ENCODE measurements around the gene FXYD2. TPM values are rescaled to one million over a fixed set of nuclear protein-coding genes. Genes with fewer than 3 reads are reported as not detected.

Gene FXYD2
- total and polyA plus RNA-seq, 2 of the 13 experiments (the other 11 are each of a cell fraction or from before 2014, with no cell fraction given): 45.9 to 106 TPM

DNA sequence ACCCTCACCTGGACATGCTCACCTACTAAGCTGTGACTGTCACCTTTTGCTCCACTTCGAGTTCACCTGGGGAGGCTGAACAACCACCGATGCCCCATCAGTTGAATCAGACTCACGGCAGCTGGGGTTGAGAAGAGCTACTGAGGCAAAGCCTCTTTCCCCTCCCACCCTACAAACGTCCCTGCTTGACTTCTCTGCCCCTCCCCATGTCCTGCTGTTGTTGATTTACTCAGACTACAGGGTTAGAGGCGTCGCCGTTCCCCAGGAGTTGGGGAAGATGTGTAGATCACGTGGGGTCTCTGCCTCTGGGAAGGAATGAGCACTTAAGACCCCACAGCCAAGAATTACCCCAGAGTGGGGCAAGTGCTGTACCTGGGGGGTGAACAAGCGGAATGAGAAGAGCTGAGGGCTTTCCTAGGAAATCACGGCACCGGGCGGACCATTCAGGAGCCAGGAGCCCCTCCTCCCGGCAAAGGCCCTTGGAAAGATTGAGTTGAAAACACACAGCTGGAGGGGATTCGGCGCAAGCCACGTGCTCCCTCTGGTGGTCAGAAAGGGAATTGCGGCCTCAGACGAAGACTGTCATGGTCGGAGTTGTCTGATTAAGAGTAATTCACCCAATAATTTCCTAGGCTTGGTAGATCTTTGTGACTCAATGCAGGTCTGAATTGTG lies 7.0 kb downstream of the FXYD2 start (continued):
- TF ChIP-seq, protein P1, sequence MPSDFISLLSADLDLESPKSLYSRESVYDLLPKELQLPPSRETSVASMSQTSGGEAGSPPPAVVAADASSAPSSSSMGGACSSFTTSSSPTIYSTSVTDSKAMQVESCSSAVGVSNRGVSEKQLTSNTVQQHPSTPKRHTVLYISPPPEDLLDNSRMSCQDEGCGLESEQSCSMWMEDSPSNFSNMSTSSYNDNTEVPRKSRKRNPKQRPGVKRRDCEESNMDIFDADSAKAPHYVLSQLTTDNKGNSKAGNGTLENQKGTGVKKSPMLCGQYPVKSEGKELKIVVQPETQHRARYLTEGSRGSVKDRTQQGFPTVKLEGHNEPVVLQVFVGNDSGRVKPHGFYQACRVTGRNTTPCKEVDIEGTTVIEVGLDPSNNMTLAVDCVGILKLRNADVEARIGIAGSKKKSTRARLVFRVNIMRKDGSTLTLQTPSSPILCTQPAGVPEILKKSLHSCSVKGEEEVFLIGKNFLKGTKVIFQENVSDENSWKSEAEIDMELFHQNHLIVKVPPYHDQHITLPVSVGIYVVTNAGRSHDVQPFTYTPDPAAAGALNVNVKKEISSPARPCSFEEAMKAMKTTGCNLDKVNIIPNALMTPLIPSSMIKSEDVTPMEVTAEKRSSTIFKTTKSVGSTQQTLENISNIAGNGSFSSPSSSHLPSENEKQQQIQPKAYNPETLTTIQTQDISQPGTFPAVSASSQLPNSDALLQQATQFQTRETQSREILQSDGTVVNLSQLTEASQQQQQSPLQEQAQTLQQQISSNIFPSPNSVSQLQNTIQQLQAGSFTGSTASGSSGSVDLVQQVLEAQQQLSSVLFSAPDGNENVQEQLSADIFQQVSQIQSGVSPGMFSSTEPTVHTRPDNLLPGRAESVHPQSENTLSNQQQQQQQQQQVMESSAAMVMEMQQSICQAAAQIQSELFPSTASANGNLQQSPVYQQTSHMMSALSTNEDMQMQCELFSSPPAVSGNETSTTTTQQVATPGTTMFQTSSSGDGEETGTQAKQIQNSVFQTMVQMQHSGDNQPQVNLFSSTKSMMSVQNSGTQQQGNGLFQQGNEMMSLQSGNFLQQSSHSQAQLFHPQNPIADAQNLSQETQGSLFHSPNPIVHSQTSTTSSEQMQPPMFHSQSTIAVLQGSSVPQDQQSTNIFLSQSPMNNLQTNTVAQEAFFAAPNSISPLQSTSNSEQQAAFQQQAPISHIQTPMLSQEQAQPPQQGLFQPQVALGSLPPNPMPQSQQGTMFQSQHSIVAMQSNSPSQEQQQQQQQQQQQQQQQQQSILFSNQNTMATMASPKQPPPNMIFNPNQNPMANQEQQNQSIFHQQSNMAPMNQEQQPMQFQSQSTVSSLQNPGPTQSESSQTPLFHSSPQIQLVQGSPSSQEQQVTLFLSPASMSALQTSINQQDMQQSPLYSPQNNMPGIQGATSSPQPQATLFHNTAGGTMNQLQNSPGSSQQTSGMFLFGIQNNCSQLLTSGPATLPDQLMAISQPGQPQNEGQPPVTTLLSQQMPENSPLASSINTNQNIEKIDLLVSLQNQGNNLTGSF (CRISPR knock-in tag; IDR thresholded peaks at IDR 0.05): no peak
- TF ChIP-seq POLR2AphosphoS2 (IDR thresholded peaks at IDR 0.05; ENCODE audit: low read depth, low read length): no peak
- TF ChIP-seq ZNF768 (CRISPR knock-in tag; IDR thresholded peaks at IDR 0.05): no peak
- TF ChIP-seq, protein P2, sequence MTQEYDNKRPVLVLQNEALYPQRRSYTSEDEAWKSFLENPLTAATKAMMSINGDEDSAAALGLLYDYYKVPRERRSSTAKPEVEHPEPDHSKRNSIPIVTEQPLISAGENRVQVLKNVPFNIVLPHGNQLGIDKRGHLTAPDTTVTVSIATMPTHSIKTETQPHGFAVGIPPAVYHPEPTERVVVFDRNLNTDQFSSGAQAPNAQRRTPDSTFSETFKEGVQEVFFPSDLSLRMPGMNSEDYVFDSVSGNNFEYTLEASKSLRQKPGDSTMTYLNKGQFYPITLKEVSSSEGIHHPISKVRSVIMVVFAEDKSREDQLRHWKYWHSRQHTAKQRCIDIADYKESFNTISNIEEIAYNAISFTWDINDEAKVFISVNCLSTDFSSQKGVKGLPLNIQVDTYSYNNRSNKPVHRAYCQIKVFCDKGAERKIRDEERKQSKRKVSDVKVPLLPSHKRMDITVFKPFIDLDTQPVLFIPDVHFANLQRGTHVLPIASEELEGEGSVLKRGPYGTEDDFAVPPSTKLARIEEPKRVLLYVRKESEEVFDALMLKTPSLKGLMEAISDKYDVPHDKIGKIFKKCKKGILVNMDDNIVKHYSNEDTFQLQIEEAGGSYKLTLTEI (CRISPR knock-in tag; conservative IDR thresholded peaks at IDR 0.05): no peak
- TF ChIP-seq, protein P3, sequence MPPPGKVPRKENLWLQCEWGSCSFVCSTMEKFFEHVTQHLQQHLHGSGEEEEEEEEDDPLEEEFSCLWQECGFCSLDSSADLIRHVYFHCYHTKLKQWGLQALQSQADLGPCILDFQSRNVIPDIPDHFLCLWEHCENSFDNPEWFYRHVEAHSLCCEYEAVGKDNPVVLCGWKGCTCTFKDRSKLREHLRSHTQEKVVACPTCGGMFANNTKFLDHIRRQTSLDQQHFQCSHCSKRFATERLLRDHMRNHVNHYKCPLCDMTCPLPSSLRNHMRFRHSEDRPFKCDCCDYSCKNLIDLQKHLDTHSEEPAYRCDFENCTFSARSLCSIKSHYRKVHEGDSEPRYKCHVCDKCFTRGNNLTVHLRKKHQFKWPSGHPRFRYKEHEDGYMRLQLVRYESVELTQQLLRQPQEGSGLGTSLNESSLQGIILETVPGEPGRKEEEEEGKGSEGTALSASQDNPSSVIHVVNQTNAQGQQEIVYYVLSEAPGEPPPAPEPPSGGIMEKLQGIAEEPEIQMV (CRISPR knock-in tag; IDR thresholded peaks at IDR 0.05; ENCODE audit: low read depth): no peak
- TF ChIP-seq, protein P4, sequence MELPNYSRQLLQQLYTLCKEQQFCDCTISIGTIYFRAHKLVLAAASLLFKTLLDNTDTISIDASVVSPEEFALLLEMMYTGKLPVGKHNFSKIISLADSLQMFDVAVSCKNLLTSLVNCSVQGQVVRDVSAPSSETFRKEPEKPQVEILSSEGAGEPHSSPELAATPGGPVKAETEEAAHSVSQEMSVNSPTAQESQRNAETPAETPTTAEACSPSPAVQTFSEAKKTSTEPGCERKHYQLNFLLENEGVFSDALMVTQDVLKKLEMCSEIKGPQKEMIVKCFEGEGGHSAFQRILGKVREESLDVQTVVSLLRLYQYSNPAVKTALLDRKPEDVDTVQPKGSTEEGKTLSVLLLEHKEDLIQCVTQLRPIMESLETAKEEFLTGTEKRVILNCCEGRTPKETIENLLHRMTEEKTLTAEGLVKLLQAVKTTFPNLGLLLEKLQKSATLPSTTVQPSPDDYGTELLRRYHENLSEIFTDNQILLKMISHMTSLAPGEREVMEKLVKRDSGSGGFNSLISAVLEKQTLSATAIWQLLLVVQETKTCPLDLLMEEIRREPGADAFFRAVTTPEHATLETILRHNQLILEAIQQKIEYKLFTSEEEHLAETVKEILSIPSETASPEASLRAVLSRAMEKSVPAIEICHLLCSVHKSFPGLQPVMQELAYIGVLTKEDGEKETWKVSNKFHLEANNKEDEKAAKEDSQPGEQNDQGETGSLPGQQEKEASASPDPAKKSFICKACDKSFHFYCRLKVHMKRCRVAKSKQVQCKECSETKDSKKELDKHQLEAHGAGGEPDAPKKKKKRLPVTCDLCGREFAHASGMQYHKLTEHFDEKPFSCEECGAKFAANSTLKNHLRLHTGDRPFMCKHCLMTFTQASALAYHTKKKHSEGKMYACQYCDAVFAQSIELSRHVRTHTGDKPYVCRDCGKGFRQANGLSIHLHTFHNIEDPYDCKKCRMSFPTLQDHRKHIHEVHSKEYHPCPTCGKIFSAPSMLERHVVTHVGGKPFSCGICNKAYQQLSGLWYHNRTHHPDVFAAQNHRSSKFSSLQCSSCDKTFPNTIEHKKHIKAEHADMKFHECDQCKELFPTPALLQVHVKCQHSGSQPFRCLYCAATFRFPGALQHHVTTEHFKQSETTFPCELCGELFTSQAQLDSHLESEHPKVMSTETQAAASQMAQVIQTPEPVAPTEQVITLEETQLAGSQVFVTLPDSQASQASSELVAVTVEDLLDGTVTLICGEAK (IDR thresholded peaks at IDR 0.05): no peak
- TF ChIP-seq, protein P4 (CRISPR knock-in tag; IDR thresholded peaks at IDR 0.05): no peak
- TF ChIP-seq, protein P5, sequence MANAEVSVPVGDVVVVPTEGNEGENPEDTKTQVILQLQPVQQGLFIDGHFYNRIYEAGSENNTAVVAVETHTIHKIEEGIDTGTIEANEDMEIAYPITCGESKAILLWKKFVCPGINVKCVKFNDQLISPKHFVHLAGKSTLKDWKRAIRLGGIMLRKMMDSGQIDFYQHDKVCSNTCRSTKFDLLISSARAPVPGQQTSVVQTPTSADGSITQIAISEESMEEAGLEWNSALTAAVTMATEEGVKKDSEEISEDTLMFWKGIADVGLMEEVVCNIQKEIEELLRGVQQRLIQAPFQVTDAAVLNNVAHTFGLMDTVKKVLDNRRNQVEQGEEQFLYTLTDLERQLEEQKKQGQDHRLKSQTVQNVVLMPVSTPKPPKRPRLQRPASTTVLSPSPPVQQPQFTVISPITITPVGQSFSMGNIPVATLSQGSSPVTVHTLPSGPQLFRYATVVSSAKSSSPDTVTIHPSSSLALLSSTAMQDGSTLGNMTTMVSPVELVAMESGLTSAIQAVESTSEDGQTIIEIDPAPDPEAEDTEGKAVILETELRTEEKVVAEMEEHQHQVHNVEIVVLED (CRISPR knock-in tag; IDR thresholded peaks at IDR 0.05; ENCODE audit: borderline replicate concordance): no peak

All from HepG2 (cell line).